Activated gamma-delta T cell treated with anti-CD3 and anti-CD28 coated beads, Interleukin-2, amount 50 U/mL, for 16 hours (primary cell): ENCODE data around the gene HOXD1.

Source experiments
- DNase-seq: peaks from one replicate; pipeline ENCODE4 v3.0.0-alpha.2; 2020; ENCODE audit warnings: low read depth

The HOXD1 gene

DNA sequence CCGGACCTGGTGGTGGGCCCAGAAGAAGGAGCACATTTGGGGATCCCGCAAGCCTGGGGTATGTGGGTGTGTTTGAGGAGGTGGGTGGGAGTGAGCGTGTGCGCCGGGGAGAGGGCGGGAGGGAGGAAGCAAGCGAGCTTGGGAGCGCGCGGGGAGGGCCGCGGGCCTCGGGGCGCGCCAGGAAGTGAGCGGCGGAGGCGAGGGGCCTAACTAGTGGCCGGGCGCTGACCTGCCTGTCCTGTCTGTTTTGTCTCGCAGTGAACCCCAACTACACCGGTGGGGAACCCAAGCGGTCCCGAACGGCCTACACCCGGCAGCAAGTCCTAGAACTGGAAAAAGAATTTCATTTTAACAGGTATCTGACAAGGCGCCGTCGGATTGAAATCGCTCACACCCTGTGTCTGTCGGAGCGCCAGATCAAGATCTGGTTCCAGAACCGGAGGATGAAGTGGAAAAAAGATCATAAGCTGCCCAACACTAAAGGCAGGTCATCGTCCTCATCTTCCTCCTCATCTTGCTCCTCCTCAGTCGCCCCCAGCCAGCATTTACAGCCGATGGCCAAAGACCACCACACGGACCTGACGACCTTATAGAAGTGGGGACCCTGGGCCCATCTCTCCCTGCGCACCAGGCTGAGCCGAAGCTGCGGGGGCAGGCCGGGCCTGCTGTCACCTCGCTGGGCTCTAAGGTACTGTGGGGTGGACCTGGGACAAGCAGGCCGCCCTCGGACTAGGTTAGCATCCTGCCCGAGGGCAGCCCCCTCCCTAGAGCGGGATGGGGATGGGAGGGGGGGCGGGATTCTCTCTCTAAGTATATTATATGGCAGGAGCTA is 35.9 kb upstream of the HOXD1 start:
- DNase-seq = no peak

DNA sequence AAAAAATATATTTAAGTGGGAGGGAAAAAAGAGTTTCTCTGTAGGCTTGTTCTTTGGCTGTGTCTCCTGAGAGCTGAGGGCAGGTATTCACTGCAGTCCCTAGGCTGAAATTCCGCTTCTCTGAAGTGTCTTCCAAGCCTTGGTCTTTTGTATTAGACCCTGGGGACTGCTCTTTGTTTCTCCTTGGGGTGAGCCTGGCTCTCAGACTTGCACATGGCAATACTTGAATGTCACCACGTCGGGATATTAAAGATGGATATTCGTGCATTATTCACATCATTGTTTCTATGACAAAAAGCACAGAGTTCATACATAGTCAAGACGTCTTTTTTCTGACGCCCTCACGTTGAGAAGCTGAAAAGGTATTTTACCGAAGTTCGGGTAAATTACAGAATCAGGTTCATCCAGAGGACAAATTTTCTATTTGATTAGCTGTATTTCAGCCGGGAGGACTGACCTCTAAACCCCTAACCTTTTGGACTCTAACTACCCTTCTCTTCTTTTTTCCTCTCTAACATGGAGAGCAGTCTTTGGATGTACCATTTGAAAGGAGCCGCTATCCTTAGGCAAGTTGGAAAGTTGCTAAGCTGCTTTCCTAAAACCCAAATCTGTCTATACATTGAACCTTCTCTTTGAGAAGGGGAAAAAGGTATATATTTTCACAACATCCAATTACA is 33.8 kb upstream of the HOXD1 start:
- DNase-seq = no peak

GRCh38 chr2:176155356-176156044 is 33.0 kb upstream of the HOXD1 start:
- DNase-seq = no peak

DNA sequence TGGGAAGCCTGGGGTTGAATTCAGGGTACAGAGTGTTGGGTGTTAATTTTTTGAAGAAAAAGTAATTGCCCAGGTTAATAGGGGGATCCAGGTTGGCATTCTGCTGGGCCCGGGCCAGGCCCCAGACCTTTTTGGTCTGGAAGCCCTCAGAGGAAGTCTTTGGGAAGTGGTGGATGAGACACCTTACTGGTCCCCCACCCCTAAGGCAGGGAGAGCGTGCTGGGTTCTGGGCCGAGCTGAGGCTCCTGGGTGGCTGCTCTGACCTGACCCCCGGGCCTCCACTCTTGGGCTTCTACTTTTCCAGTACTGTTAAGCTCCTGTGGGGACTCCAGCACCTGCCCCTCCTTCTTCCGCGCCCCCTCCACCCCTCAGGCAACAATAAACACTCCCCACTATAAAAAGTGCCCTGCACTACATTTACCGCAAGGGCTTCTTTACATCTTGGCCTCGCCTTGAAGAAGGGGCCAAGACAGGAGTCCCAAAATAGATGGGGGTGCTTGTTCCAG is 32.1 kb upstream of the HOXD1 start:
- no peak for DNase-seq

GRCh38 chr2:176156807-176157498 is 31.5 kb upstream of the HOXD1 start, which contains the start of gene HOXD3:
Gene HOXD3 (plus strand): TSS chr2:176157307. CDS start chr2:176169115, 11,808 bp downstream.
- DNase-seq = no peak

GRCh38 chr2:176157499-176158185 is 30.8 kb upstream of the HOXD1 start:
- no peak for DNase-seq

DNA sequence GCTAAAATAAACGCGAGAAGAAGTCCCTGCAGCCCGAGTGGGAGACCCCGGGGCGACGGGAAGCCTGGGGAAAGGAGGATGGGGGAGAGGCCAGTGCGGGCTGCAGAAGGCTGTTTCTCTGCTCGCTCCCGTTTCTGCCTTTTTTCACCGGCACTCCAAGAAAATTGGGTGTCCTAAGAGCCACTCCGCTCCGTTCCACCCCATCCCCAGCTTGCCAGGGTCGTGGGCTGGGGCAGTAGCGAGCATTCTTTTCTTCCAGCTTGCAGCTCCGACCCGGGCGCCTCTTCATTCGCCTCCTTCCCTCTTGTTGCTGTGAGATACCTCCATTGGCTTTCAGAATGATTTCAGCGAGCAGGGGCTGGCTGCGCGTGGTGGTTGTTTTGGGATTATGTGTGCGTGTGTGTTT is 30.3 kb upstream of the HOXD1 start:
- no peak for DNase-seq

- no peak for DNase-seq
Observed at GRCh38 chr2:176158855-176159662, 29.4 kb upstream of the HOXD1 start.

GRCh38 chr2:176159663-176160250 is 28.7 kb upstream of the HOXD1 start:
- DNase-seq = no peak

GRCh38 chr2:176160251-176160985 is 28.1 kb upstream of the HOXD1 start:
- DNase-seq = no peak

- no peak for DNase-seq
Observed at GRCh38 chr2:176160986-176161824, 27.3 kb upstream of the HOXD1 start.

- DNase-seq = no peak
Observed at GRCh38 chr2:176161825-176162626, 26.4 kb upstream of the HOXD1 start.

DNA sequence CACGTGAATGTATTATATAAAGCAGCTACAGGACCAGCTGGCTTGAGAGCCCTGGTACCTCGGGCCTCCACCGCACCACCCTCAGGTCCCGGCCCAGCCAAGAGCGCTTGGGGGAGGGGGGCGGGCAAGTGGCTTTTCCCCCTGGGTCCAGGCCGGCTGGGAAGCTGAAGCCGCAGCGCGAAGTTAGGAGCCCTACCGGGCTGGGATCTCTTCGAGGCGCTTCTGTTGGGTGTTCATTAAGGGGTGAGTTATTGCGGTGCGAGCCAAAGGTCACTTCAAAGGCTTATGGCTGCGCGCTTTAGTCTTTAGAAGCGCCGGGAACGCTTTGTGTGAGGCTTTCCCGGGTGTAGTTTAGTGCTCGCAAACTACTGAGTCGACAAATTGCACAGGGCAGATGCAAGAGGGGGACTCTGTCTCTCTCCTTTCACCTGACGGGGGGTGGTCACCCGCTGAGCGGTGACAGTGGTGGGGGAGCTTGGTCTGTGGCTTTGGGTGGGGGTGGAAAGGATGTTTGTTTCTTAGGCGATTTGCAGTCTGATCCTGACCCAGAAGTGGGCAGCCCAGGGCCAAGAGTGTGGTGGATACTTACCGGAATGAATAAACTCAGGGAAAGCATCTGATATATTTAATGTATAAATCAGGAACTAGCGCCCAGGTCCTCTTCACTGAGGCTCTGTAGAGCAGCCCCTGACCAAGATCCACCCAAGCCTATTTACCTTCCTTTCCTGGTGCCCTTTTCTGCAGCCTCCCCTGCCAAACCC is 25.4 kb upstream of the HOXD1 start:
- DNase-seq = no peak

DNA sequence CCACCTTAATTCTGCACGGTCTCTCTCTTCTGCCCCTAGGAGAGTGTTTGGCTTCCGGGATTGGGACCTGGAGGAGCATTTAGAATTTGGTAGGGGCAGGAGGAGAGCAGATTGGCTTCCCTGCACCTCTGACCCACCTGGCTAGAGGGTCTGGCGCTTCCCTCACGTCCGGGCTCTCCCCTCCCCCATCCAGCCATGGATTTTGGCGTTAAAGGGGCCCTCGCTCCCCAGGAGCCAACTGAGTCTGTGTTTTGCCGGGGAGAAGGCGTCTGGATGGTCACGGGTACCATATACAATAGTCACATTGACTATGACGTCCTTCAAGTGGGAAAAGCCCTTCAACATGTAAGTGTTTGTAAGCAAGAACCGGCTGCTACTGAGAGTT is 24.8 kb upstream of the HOXD1 start:
- no peak for DNase-seq

DNA sequence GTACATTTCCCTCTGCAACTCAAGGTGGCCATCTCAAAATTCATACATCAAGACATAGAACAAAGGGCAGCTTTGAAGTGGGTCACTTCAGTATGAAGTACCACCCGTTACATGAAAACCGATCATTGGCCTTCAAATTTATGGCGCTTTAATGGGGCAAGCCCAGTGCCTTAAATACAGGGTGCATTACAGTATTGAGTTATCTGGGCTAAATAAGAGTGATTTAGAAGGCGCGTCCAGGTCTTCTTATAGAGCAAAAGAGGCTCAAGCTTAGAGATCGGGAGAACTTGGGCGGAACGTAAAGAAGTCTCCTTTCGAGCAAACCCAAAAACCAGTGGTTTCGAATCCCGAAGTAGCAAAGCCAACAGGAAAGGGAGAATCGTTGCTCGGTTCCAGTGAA is 24.3 kb upstream of the HOXD1 start:
- DNase-seq = no peak

DNA sequence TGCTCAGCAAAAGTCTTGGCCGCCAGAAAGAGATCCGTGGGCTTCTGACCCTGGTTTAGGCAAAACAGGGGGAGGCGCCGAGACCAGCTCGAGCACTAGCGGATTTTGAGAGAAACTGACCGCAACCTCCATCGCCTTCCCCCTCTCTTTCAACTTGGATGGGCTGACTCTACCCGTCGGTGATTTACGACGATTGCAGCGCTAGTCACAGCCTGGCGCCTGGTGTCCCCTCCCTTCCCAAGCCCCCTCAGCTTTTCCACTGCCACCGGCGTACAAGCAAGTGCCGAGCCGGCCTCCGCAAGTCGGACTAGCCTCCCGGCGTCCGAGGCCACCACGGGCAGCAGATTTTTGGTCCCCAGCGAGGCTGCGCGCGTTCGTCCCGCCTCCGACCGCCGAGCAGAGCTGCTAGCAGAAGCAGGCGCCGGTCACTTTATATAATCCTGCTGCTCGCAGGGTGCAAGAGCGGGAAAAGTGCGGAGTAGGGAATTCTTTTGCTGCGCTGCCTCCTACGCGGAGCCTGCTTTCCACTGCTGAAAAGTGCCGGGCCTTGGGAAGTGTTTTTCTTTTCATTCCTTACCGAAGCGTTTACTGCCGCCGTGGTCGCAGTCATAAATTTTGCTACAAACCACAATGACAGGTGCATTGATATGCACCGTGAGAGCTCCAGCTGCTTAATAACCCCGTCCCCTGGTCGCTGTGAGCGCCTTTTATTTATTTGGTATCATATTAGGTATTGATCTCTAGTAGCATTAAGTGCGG is 23.7 kb upstream of the HOXD1 start:
- DNase-seq = no peak
